KOPT-K1 (cell line): ENCODE measurements around the gene DNLZ.
"Not testable (repeated sequence)": the region's sequence is repeated elsewhere in the genome, so short reads cannot be mapped to it uniquely, and the experiment has no call there.

Experiments
- H3K27ac ChIP-seq: fragments of 200-600 bp; sonication (generic); 2 replicates; pipeline ENCODE4 v1.5.1; 2016; ENCODE audit warnings: antibody characterized with exemption, mild to moderate bottlenecking, low read depth, low read length; ENCODE audit not compliant: poor library complexity, severe bottlenecking
- H3K36me3 ChIP-seq: fragments of 200-600 bp; sonication (generic); 2 replicates; pipeline ENCODE4 v1.5.1; 2017; ENCODE audit warnings: antibody characterized with exemption, mild to moderate bottlenecking, low read length, moderate library complexity; ENCODE audit not compliant: insufficient read depth
- H3K9me3 ChIP-seq: fragments of 200-600 bp; sonication (generic); 2 replicates; pipeline ENCODE4 v1.5.1; 2017; ENCODE audit warnings: antibody characterized with exemption, low read length, mild to moderate bottlenecking; ENCODE audit not compliant: insufficient read depth, poor library complexity, severe bottlenecking

The DNLZ gene

GRCh38 chr9:136352682-136353081 is 10.9 kb downstream of the DNLZ start:
- no peaks in the 10 kb centered on the region for H3K9me3 ChIP-seq
- H3K36me3 ChIP-seq, result no peaks in the 10 kb centered on the region
- H3K27ac ChIP-seq, result no peak overlapping the region

GRCh38 chr9:136351868-136352267 is 11.7 kb downstream of the DNLZ start:
- not testable (repeated sequence) for H3K9me3 ChIP-seq, H3K36me3 ChIP-seq, H3K27ac ChIP-seq

DNA sequence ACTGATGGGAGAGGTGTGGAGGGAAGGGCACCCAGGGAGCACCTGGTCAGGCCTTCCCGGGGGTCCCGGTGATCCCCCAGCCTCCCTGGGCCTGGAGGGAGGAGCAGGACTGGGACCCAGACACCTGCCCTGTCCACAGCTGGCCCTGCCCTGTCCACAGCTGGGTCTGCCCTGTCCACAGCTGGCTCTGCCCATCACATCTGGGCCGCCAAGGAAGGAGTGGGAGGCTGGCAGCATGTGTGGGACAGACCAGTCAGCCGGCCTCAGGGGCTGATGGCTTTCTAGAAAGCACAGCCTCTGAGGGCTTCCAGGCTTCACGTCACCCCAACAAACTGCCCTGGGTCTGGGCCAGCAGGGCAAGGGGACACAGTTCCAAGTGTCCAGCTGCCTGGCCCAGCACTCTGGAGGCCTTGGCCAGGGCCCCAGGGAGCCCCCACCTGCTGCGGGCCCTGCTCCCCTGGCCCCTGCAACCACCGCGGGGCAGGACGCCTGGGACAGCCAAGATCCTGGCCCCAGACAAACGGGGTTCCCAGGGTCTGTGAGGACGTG is 12.2 kb downstream of the DNLZ start:
- Histone ChIP-seq H3K36me3 (no peaks in the 10 kb centered on the region), H3K27ac (no peak overlapping the region)

GRCh38 chr9:136349546-136349945 is 14.0 kb downstream of the DNLZ start:
- H3K9me3 ChIP-seq, result no peaks in the 10 kb centered on the region
- no peaks in the 10 kb centered on the region for H3K36me3 ChIP-seq
- H3K27ac ChIP-seq, result no peak overlapping the region

More for the DNA sequence above, 12.2 kb downstream of the DNLZ start:
- no peaks in the 10 kb centered on the region for H3K9me3 ChIP-seq

DNA sequence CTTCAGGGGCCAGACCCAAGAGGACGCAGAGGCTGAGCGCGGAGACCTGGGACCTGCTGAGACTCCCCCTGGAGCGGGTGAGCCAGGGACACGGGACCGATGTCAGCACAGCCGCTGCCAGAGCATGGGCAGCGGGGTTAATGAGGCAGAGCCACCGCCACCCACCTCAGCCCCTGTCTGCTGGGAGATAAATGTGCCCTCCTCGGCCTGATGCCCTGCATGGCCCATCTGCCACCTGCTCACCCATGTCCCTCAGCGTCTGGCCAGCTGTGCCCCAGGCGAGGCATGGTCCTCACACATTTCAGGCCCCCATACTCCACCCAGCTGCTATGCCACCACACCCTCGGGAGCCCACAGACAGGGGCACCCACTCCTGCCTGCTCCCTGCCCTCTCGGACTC is 14.9 kb downstream of the DNLZ start:
- H3K36me3 ChIP-seq, result no peaks in the 10 kb centered on the region
- no peaks in the 10 kb centered on the region for H3K9me3 ChIP-seq
- no peak overlapping the region for H3K27ac ChIP-seq

- H3K27ac ChIP-seq, result no peak overlapping the region
- no peaks in the 10 kb centered on the region for H3K36me3 ChIP-seq
- H3K9me3 ChIP-seq, result no peaks in the 10 kb centered on the region
These were observed 15.9 kb downstream of the DNLZ start for GRCh38 chr9:136347472-136348256.

DNA sequence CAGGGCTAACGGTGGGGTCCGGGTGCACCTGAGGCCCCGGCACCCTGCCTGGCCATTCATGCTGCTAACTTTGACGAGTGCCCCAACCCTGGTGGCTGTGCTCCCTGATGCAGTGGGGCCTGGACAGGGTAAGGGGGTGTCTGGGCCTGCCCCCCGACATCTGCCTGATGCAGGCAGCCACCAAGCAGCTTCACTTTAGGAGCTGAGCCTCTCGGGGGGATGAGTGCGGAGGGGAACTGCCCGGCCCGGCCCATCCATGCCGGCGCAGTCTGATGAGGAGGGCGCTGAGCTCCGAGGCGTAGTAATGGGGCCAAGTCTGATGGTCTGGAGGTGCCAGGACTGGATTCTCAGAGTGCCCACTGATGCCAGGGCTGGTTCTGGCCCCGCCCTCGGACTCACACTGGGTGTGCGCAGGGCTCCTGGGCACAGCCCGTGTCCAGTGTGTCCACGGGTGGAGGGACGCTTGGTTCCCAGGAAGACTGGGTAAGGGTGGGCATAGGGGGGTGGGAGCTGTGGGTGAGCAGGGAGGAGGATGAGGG is 16.5 kb downstream of the DNLZ start:
- Histone ChIP-seq H3K9me3 (no peaks in the 10 kb centered on the region), H3K27ac (no peak overlapping the region), H3K36me3 (no peaks in the 10 kb centered on the region)

DNA sequence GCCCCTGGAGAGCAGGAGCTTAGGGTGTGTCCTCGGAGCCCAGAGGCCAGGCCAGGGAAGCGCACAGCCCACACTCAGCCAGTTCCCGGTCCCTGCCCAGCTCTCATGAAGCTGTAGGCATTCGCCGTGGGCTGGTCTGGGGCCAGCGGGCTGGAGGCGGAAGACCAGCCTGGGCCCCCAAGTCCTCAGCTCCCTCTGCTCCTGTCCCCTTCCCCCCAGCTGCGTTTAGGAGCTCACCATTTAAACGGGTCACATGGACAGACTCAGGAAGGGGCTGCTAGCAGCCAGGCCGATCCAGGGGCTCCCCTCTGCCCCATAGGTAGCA is 17.4 kb downstream of the DNLZ start:
- no peak overlapping the region for H3K27ac ChIP-seq

DNA sequence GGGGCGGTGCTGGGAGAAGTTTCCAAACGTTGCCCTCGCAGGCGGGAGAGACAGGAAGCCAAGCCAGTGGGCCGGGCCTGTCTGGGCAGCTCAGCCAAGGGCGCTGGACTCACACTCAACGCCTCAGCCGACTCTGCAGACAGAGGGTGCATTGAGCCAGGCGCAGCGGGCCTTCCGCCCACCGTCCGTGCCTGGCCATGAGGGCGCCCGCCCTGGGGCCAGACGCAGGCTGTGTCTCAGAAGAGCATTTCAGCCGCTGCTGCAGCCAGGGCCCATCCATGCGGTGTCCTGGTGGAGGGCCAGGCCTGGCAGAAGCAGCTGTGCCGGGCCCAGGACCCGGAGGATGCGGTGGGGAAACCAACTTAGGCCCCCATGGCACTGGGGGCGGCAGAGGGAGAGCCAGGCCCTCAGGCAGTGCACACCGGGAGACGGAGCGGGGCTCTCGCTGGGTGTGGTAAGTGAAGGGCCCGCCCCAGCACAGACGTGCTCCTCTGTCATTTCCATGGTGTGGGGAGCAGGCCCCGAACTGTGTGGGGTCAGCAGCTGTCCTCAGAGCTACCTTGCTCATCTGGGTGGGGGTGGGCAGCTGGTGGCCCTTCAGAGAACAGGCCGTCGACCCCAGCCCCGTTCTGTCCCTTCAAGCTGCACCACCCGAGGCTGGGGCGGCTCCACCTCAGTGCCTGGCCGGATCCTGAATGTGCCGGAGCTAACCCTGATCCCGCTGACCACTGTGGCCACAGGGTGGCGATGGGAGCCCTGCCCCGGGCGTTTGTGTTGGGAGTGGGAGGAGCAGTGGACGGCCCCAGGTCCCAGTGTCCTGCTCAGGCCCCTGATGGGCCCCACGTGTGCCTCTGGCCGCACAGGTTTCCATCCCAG is 18.0 kb downstream of the DNLZ start:
- Histone ChIP-seq H3K36me3 (no peaks in the 10 kb centered on the region), H3K27ac (no peak overlapping the region), H3K9me3 (no peaks in the 10 kb centered on the region)

More for the DNA sequence above, 17.4 kb downstream of the DNLZ start:
- Histone ChIP-seq H3K9me3 (no peaks in the 10 kb centered on the region), H3K36me3 (no peaks in the 10 kb centered on the region)

DNA sequence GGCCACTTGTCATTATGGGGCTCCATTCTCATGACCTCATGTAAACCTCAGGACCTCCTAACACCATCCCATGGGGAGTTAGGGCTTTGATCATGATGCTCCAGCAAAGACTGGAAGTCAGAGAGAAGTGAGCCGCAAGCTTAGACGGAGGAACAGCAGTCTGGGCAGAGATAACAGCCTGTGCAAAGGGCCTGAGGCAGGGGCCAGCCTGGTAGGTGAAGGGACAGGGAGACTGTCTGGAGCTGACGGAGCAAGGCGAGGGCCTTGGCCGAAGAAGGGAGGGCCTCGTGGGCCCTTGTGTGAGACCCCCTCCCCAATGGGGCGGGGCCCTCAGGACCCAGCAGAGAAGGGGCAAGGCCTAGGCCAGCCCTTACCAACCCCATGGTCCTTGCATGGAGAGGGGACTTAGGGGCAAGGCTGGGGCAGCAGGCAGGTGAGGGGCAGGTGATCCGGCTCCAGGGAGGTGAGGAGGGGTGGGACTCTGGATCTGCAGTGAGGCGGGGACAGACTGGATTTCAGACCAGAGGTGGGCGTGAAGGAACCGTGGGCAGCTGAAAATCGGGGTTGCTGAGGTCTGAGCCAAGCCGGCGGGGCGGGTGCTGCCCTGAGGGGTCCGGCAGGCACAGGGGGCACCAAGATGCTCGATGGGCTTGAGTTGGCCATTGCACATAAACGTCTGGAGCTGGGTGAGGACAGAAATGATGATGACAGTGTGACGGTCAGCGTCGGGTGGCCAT is 18.8 kb downstream of the DNLZ start:
- Histone ChIP-seq H3K36me3 (no peaks in the 10 kb centered on the region), H3K27ac (no peak overlapping the region), H3K9me3 (no peaks in the 10 kb centered on the region)

DNA sequence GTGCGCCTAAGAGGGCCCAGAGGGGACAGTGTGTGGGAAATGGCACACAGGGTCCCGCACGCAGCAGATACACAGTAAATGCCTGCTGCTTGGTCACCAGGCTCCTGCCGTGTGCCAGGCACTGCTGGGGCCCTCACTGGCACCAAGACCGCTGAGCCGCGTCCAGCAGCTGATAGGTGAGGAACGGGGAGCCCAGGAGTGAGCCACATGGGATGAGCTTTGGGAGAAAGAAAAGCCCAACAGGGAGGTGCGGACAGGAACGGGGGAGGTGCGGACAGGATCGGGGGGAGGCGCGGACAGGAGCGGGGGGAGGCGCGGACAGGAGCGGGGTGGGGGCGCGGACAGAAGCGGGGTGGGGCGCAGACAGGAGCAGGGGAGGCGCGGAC is 19.7 kb downstream of the DNLZ start:
- Histone ChIP-seq H3K9me3 (no peaks in the 10 kb centered on the region), H3K36me3 (no peaks in the 10 kb centered on the region), H3K27ac (no peak overlapping the region)

GRCh38 chr9:136343121-136343883 is 20.2 kb downstream of the DNLZ start:
- Histone ChIP-seq H3K9me3 (no peaks in the 10 kb centered on the region), H3K36me3 (no peaks in the 10 kb centered on the region), H3K27ac (no peak overlapping the region)

DNA sequence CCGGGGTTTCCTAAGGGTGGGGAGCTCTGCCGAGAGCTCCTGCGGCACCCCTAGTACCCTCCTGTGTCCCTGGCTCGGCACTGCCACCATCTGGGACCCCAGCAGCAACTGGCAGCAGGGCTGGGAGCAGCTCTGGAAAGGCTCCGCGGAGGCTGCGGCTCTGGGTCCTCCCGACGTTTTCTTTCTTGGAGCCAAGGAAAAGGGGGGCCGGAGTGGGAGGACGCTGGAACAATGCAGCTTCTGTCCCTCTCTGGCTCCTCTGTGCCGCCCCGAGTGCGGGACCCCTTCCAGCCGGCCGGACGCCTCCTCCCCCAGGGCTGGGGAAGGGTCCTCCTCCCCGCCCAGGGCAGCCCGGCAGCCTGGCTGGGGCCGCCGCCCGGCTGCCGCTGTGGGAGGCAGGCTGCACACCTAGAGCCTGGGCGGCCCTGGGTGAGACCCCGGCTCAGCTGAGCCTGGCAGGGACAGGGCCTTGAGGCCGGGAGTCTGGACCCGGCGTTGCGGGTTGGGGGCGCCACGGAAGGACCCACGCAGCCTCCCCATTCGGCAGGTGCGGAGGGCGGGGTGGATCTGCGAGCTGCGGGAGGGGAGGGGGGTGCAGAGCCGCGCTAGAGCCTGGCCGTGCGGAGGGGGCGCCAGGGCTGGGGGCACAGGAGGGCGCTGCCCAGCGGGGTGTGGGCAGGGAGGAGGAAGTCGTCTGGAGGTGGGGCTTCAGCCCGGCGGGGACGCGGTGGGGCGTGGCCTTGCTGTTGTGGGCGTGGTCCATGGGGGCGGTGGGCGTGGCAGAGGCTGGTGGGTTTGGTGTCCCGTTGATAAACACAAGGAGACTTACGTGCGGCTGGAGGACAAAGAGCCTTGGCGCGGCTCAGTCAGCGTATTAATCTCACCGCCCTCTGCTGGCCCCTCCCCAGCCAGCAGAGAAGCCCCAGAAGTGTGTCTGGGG is 21.1 kb downstream of the DNLZ start:
- Histone ChIP-seq H3K27ac (no peak overlapping the region), H3K9me3 (no peaks in the 10 kb centered on the region), H3K36me3 (no peaks in the 10 kb centered on the region)
